Measurements from ENCODE around the gene CRIP2. TPM values are rescaled to one million over a fixed set of nuclear protein-coding genes. Genes with fewer than 3 reads are reported as not detected.

The CRIP2 gene
- total and polyA plus RNA-seq, 2 of the 8 experiments (the other 6 are each of a cell fraction or from before 2014, with no cell fraction given), result 4.2 to 13.5 TPM

DNA sequence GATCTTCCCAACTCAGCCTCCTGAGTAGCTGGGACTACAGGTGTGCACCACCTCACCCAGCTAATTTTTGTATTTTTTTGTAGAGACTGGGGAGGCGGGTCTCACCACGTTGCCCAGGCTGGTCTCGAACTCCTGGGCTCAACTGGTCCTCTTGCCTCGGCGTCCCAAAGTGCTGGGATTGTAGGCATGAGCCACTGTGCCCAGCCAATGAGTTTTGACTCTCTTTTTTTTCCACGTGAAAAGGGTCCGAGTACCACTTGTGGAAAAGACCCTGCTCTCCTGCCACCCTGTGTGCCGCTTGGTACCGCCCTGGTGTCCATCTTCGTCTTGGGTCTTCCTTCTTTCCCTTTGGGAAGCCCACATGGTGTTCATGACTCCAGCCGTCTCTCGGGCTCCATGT lies 34.0 kb downstream of the CRIP2 start (continued):
- TF ChIP-seq, protein P1, sequence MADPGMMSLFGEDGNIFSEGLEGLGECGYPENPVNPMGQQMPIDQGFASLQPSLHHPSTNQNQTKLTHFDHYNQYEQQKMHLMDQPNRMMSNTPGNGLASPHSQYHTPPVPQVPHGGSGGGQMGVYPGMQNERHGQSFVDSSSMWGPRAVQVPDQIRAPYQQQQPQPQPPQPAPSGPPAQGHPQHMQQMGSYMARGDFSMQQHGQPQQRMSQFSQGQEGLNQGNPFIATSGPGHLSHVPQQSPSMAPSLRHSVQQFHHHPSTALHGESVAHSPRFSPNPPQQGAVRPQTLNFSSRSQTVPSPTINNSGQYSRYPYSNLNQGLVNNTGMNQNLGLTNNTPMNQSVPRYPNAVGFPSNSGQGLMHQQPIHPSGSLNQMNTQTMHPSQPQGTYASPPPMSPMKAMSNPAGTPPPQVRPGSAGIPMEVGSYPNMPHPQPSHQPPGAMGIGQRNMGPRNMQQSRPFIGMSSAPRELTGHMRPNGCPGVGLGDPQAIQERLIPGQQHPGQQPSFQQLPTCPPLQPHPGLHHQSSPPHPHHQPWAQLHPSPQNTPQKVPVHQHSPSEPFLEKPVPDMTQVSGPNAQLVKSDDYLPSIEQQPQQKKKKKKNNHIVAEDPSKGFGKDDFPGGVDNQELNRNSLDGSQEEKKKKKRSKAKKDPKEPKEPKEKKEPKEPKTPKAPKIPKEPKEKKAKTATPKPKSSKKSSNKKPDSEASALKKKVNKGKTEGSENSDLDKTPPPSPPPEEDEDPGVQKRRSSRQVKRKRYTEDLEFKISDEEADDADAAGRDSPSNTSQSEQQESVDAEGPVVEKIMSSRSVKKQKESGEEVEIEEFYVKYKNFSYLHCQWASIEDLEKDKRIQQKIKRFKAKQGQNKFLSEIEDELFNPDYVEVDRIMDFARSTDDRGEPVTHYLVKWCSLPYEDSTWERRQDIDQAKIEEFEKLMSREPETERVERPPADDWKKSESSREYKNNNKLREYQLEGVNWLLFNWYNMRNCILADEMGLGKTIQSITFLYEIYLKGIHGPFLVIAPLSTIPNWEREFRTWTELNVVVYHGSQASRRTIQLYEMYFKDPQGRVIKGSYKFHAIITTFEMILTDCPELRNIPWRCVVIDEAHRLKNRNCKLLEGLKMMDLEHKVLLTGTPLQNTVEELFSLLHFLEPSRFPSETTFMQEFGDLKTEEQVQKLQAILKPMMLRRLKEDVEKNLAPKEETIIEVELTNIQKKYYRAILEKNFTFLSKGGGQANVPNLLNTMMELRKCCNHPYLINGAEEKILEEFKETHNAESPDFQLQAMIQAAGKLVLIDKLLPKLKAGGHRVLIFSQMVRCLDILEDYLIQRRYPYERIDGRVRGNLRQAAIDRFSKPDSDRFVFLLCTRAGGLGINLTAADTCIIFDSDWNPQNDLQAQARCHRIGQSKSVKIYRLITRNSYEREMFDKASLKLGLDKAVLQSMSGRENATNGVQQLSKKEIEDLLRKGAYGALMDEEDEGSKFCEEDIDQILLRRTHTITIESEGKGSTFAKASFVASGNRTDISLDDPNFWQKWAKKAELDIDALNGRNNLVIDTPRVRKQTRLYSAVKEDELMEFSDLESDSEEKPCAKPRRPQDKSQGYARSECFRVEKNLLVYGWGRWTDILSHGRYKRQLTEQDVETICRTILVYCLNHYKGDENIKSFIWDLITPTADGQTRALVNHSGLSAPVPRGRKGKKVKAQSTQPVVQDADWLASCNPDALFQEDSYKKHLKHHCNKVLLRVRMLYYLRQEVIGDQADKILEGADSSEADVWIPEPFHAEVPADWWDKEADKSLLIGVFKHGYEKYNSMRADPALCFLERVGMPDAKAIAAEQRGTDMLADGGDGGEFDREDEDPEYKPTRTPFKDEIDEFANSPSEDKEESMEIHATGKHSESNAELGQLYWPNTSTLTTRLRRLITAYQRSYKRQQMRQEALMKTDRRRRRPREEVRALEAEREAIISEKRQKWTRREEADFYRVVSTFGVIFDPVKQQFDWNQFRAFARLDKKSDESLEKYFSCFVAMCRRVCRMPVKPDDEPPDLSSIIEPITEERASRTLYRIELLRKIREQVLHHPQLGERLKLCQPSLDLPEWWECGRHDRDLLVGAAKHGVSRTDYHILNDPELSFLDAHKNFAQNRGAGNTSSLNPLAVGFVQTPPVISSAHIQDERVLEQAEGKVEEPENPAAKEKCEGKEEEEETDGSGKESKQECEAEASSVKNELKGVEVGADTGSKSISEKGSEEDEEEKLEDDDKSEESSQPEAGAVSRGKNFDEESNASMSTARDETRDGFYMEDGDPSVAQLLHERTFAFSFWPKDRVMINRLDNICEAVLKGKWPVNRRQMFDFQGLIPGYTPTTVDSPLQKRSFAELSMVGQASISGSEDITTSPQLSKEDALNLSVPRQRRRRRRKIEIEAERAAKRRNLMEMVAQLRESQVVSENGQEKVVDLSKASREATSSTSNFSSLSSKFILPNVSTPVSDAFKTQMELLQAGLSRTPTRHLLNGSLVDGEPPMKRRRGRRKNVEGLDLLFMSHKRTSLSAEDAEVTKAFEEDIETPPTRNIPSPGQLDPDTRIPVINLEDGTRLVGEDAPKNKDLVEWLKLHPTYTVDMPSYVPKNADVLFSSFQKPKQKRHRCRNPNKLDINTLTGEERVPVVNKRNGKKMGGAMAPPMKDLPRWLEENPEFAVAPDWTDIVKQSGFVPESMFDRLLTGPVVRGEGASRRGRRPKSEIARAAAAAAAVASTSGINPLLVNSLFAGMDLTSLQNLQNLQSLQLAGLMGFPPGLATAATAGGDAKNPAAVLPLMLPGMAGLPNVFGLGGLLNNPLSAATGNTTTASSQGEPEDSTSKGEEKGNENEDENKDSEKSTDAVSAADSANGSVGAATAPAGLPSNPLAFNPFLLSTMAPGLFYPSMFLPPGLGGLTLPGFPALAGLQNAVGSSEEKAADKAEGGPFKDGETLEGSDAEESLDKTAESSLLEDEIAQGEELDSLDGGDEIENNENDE (IDR thresholded peaks at IDR 0.05; ENCODE audit: insufficient replicate concordance, low read length), result no peak
- no peak for TF ChIP-seq HDAC2 (IDR thresholded peaks at IDR 0.05; ENCODE audit: borderline replicate concordance in 1 of 2, low read depth in 2 of 2, low read length in 2 of 2)
